HG03175 (cell line): ENCODE measurements around the gene PARN.
"Not testable (repeated sequence)": the region's sequence is repeated elsewhere in the genome, so short reads cannot be mapped to it uniquely, and the experiment has no call there.

Source experiments
- ATAC-seq: cut with Tn5 transposase; IDR thresholded peaks from one replicate; pipeline ENCODE4 v1.9.1; 2021; ENCODE audit warnings: mild to moderate bottlenecking, moderate library complexity; ENCODE audit not compliant: unreplicated experiment

PARN gene

DNA sequence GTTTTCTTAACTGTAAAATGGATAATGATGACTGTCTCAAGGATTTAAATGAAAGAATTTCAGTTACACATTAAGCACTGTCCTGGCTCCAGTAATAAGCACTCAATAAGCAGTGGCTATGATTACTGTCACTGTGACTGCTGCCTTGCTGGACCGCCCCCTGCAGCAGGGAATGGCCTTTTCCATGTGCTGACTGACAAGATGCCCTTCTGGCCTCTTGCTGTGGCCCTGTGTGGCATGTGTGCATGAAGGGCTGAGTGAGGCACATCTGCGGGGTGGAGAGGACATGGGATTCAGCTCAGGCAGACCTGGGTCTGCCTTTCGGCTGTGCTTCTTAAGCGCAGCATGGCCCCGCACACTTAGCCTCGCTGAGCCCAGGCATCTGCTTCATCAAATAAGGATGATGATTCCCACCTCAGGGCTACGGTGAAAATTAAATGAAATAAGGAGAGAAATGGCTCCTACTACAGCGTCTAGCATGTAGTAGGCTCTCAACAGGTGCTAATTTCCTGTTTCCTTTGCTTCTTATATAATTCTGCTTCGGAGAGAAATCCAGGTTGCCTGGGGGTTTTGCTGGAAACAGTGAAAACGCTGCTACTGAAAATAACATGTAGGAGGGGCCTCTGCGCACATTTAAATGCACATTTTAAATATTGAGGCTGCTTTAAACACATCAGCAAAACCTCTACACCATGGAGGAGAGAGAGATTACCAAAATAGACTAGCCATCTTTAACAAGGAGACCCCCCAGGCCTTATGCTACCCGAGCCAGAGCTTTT is 183.9 kb downstream of the PARN start:
- no peak for ATAC-seq

DNA sequence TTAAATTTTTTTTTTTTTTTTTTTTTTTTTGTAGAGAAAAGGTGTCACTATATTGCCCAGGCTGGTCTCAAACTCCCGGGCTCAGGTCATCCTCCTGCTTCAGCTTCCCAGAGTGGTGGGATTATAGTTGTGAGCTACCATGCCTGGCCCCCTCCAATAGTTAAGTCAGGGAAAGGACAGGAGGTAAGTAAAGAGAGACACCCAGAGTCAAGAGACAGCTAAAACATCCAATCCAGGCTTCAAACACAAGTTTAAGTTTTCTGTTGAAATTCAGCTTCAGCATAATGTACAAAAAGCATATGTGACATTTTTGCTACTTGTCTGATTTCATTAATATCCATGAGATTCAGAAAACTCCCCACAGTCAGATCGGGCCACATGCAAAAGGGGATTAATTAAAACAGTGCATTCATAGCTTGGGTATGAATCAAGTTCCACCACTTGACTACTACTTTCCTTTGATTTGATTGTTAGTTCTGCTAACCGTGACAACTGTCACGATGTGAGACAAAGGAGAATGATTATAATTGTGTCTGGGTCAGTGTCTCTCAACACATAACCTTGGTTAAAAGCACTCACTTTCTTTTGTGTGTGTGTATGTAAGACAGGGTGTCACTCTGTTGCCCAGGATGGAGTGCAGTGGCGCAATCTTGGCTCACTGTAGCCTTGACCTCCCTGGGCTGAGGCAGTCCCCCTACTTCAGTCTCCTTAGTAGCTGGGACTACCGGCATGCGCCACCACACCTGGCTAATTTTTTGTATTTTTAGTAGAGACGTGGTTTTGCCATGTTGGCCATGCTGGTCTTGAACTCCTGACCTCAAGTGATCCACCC is 184.9 kb downstream of the PARN start:
- no peak for ATAC-seq

DNA sequence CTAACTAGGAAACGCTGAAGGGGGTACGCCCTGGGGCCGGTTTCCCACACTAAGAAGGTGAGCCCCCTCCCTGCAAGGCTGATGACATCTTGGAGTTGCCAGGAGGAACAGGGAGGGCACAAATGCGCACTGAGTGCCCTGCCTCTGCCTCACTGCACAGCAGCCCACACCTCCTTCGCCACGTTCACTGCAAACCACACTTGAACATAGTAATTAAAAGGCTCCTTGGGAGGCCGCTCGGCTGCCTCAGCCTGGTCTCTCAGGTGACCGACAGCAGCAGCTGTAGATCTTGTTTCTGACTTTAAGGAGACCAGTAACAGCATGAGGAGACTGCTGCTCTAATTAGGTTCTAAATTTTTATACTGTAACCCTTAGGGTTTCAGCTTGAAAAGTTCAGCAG is 188.5 kb downstream of the PARN start:
- not testable (repeated sequence) for ATAC-seq

- no peak for ATAC-seq
Observed at GRCh38 chr16:14438256-14438655, 191.8 kb downstream of the PARN start.

DNA sequence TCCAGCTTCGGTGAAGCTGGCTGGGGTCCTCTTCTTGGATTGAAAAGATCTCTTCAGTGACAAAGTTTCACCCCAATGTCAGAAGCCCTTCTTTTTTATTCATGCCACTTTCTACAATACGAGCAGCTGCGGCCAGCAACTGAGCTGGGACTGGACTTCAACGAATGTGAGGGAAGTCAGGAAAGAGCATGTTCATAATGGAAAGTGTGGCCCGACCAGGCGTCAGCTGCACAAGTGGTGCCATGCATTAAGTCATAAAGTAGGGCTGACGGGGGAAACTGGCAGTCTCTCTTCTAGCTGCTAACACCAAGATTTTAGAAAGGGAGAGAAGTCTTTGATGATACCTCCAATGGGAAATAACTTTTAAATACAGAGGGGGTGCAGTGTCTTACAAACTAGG is 192.6 kb downstream of the PARN start:
- ATAC-seq = no peak

DNA sequence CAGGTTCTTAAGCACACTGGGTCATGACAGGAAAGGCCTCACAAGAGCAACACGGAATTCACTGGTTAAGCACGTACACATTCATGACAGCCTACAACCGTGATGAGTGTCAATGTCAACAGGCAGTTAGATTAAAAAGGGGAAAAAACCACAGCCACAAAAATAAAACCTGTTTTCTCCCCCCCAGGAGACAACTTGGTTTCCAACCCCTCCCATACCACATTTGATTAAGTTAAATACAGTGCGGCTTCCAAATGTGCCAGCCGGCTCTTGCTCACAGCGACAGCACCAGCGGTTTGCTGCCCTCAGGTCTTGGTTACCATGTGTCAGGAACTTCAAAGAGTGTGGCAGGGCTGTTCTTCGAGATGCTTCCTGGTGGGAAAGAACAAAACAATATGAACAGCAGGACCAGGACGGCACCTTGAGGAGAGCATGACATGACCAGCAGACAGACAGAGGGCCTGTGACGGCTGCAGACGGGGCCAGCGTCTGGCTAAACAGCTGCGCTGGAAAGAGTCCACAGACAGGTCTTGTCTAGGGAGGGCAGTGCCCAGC is 193.6 kb downstream of the PARN start:
- ATAC-seq = no peak

GRCh38 chr16:14434860-14435259 is 195.2 kb downstream of the PARN start:
- no peak for ATAC-seq

DNA sequence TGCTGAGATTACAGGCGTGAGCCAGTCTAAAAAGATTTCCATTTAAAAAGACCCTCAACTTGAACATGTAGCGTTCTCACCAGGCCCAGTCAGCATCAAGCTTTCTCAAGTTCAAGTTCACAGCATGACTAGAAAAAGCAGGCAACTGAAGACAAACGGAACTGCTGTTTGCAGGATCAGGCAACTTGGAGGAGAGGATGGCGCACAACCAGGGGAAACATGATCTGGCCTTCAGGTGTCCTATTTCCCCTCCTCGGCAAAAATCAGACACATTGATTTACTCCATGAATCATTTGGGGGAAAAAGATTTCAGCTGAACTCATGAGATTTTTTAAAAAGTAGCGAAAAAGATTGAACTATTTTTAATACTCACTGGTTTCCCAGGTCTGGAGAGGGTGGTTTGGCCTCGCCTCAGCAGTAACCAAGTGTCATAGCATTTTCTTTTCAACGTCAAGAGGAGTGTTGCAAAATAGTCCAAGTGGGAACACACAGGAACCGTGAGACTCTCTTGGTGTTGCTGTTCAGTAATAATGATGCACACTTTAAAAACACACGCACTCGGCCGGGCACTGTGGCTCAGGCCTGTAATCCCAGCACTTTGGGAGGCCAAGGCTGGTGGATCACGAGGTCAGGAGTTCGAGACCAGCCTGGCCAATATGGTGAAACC is 201.0 kb downstream of the PARN start:
- not testable (repeated sequence) for ATAC-seq

- ATAC-seq = no peak
Observed at GRCh38 chr16:14428043-14428442, 202.0 kb downstream of the PARN start.

GRCh38 chr16:14427371-14427948 is 202.6 kb downstream of the PARN start:
- ATAC-seq = no peak

DNA sequence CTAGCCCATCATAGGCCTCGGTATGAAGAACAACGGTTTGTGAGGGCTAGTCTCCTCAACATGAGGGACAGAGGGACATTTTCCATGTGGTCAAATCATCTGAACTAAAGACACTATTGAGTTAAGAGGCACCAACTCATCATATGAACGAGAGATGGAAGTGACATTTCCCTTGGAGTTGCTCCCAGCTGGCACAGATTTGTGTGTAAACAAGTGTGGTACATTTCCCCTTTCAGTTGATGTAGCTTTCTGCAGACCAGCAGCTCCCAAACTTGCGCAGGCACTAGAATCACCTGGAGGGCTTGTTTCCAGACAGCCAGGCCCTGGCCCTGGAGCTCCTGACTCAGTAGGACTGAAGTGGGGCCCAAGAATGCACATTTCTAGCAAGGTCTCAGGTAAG is 205.5 kb downstream of the PARN start:
- ATAC-seq = no peak

GRCh38 chr16:14423344-14423743 is 206.7 kb downstream of the PARN start:
- ATAC-seq = no peak

DNA sequence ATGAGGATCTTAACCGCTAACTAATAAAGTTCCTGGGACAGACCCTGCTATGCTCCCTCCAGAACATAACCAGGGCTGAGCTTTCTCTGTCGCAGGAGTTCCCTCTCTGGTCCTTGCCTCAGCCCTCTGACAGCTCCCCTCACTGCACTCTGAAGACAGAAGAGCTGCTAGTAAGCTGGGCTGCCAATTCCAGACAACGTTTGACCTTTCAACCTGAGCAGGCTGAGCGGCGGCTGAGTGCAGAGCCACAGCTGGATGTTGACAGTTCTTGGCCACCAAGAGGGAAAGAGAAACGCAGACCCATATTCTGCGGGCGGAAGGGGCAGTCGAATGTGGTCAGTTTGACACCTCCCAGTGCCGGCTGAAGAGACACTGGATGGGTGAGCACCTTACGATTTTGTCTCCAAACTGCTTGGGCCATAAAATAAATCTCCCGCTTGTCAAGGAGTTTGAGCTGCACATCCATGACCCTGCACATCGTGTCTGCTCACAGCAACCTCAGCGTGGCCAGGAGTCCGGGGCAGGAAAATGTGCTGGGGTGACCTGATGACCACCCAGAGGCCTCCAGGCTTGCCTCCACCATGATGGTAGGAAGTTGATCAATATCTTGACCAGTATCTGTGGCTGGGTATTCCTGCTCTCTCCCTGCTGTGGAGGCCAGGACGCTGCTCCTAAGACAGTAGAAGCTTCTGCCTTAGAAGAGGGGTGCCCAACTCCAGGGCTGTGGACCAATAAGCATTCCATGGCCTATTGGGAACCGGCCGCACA is 209.2 kb downstream of the PARN start:
- ATAC-seq = no peak

- not testable (repeated sequence) for ATAC-seq
Observed at GRCh38 chr16:14420243-14420642, 209.8 kb downstream of the PARN start.

DNA sequence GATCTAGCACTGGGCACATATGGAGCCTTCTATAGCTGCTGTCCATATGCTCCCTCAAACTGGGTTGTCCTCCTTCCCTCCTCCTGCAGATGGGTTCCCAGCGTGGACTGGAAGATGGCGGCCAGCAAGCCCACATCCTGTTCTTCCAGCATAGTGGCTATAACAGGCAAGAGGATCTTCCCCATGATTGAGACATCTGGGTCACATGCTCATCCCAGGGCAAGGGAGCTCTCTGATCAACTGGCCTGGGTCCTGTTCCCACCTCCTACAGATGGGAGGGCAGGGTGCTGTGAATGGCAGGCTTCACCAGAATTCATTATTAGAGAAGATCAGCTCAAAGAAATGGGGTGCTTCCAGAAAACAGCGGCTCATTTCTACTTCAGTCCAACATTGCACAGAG is 210.2 kb downstream of the PARN start:
- no peak for ATAC-seq

DNA sequence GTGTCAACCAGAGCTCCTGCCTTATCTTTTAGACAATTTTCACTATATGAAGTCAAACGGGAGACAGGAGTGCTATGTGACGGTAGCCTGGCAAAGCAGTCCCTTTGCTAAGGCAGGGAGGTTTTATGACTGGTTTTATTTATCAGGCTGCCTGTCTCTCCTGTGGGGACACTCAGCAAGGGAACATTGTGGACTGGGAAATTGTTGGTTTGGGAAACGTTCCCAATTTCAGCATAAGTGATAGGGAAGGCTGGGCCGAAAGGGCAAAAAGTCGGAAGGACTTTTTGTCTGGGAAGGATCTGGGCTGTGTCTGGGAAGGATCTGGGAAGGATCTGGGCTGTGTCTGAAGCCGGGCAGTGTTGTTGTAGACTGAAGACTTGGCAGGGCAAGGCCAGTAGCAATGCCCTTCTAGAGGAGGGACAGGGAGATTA is 211.2 kb downstream of the PARN start:
- ATAC-seq = no peak

DNA sequence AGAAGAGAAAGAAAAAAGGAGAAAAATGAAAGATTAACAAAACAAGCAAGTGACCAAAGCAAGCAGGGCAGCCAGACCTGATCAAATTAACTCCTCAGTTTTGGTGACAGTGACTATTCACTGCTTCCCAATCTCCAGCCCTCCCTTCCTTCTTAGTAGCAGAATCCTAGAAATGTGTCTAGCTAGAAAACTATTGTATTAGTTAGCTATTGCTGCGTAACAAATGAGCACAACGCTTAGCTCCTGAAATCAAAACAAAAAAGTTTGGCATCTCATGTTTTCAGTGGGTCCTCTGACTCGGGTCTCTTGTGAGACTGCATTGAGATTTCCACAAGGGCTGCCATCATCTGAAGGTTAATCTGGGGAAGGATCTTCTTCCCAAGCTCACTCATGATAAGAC is 213.9 kb downstream of the PARN start:
- no peak for ATAC-seq

DNA sequence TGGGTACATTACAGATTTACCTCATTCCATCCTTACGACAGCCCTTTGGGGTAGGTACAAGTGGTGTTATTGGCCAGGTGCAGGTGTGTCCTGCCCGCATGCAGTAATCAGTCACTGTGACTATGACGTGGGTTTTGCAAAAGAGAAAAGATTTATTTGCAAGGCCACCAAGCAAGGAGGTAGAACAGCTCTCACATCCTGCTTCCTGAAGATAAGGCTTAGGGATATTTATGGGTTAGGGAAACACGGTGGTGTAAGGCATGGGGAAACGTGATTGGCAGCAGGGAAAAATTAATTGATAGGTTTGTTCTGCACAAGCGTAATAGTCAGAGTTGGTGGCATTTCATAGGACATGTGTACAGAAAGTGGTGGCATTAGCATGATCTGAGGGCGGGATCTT is 214.8 kb downstream of the PARN start:
- ATAC-seq = no peak

GRCh38 chr16:14409563-14409962 is 220.5 kb downstream of the PARN start:
- no peak for ATAC-seq

- ATAC-seq = no peak
Observed at GRCh38 chr16:14407786-14408399, 222.2 kb downstream of the PARN start.
